Endothelial cell of umbilical vein (primary cell): ENCODE data around the gene RPL37A. TPM values are rescaled to one million over a fixed set of nuclear protein-coding genes. Genes with fewer than 3 reads are reported as not detected.

Experiments used
- BruUV-seq: library from RNA; stranded (reverse); fragments of 400-500 nt; replicated peaks from 2 replicates; lab custom pipeline; 2021; lab: Mats Ljungman, UMichigan
- CTCF ChIA-PET: fragments of 300-600, 350-600 bp; sonication (Branson Sonifier 250); formaldehyde crosslinking; loops from one replicate; lab custom pipeline; 2021; ENCODE audit warnings: antibody characterized with exemption, inconsistent platforms; lab: Charles Lee
- POLR2A ChIA-PET: fragments of 300-600, 350-600 bp; sonication (Branson Sonifier 250); formaldehyde crosslinking; loops from one replicate; lab custom pipeline; 2021; ENCODE audit warnings: antibody characterized with exemption, inconsistent platforms; lab: Charles Lee
- DNase-seq: peaks from one replicate; pipeline ENCODE4 v3.0.0-alpha.2; 2011; ENCODE audit warnings: low read depth, low spot score
- FAIRE-seq: peaks from 2 replicates; lab custom pipeline; 2011; peaks lifted over from hg19 to GRCh38; lab: Jason Lieb, UNC
- H2AFZ ChIP-seq: 2 replicates; pipeline ENCODE4 v1.6.0; 2012; ENCODE audit warnings: low read depth, low read length, control low read depth, inconsistent platforms
- H3K27ac ChIP-seq: 2 replicates; pipeline ENCODE4 v1.5.1; 2011; ENCODE audit warnings: low read depth, mild to moderate bottlenecking, control low read depth, low read length, moderate library complexity; ENCODE audit not compliant: insufficient read depth
- H3K27me3 ChIP-seq, 2 experiments: 2 replicates each; pipeline versions ENCODE4 v1.6.0 to v1.6.1; 2011; ENCODE audit warnings: low read length in 2 of 2, mixed read lengths in 1 of 2; ENCODE audit not compliant: control insufficient read depth in 2 of 2, insufficient read depth in 2 of 2
- H3K36me3 ChIP-seq, 2 experiments: 2 replicates in 1 of 2; 3 replicates in 1 of 2; pipeline ENCODE4 v1.5.1; 2011; ENCODE audit warnings: low read length in 2 of 2, mild to moderate bottlenecking in 1 of 2, moderate library complexity in 1 of 2; ENCODE audit not compliant: control insufficient read depth in 2 of 2, insufficient read depth in 2 of 2; ENCODE audit errors: extremely low read depth in 1 of 2
- H3K4me1 ChIP-seq: 3 replicates; pipeline ENCODE4 v1.5.1; 2011; ENCODE audit warnings: mild to moderate bottlenecking, low read length; ENCODE audit not compliant: control insufficient read depth, insufficient read depth; ENCODE audit errors: extremely low read depth
- H3K4me2 ChIP-seq: 2 replicates; pipeline ENCODE4 v1.6.1; 2011; ENCODE audit warnings: low read length, control low read depth, mixed read lengths; ENCODE audit not compliant: insufficient read depth
- H3K4me3 ChIP-seq, 3 experiments: fragments of 200-600 bp in 1 of 3; sonication (generic), shearing (Covaris generic) in 1 of 3; replicated peaks in 1 of 3; 2 replicates each; pipeline ENCODE4 v1.5.1; 2011 to 2016; ENCODE audit warnings: control low read depth in 3 of 3, low read length in 3 of 3, mild to moderate bottlenecking in 2 of 3, inconsistent platforms in 1 of 3, low read depth in 1 of 3, moderate library complexity in 1 of 3; ENCODE audit not compliant: insufficient read depth in 1 of 3
- H3K79me2 ChIP-seq: 2 replicates; pipeline ENCODE4 v1.6.0; 2012; ENCODE audit warnings: low read length, inconsistent platforms; ENCODE audit not compliant: control insufficient read depth, insufficient read depth
- H3K9ac ChIP-seq: replicated peaks from 2 replicates; pipeline ENCODE3; 2011; ENCODE audit warnings: low read length, control low read depth; ENCODE audit not compliant: insufficient read depth; ENCODE audit errors: extremely low read depth
- H3K9me1 ChIP-seq: replicated peaks from 3 replicates; pipeline ENCODE4 v1.6.0; 2011; ENCODE audit warnings: mild to moderate bottlenecking, low read length; ENCODE audit not compliant: control insufficient read depth, insufficient read depth; ENCODE audit errors: extremely low read depth
- H3K9me3 ChIP-seq: replicated peaks from 2 replicates; pipeline ENCODE4 v1.5.1; 2012; ENCODE audit warnings: low read length, inconsistent platforms; ENCODE audit not compliant: control insufficient read depth, insufficient read depth
- H4K20me1 ChIP-seq: replicated peaks from 2 replicates; pipeline ENCODE3; 2011; ENCODE audit warnings: mild to moderate bottlenecking, low read length; ENCODE audit not compliant: control insufficient read depth, insufficient read depth; ENCODE audit errors: extremely low read depth
- CTCF ChIP-seq, 2 donors: IDR thresholded peaks; 1 replicate in 1 of 2; 2 replicates in 1 of 2; pipeline ENCODE4 v1.5.1; 2011; ENCODE audit warnings: low read length in 2 of 2, mild to moderate bottlenecking in 2 of 2, moderate library complexity in 2 of 2, control low read depth in 1 of 2, inconsistent platforms in 1 of 2, low read depth in 1 of 2; ENCODE audit not compliant: insufficient read depth in 1 of 2; ENCODE audit errors: extremely low read depth in 1 of 2
- EZH2 ChIP-seq: IDR thresholded peaks from 2 replicates; pipeline ENCODE4 v1.6.1; 2012; ENCODE audit warnings: borderline replicate concordance, low read depth, mild to moderate bottlenecking, moderate library complexity, low read length, inconsistent platforms; ENCODE audit not compliant: severe bottlenecking
- FOS ChIP-seq: IDR thresholded peaks from 2 replicates; pipeline ENCODE4 v1.6.1; 2011; ENCODE audit warnings: mild to moderate bottlenecking, low read length, moderate library complexity, borderline replicate concordance; ENCODE audit not compliant: insufficient read depth
- GATA2 ChIP-seq: IDR thresholded peaks from 2 replicates; pipeline ENCODE4 v1.7.0; 2011; ENCODE audit warnings: low read depth, mild to moderate bottlenecking, moderate library complexity, mixed read lengths, low read length; ENCODE audit not compliant: insufficient read length, insufficient read depth
- JUN ChIP-seq: IDR thresholded peaks from 2 replicates; pipeline ENCODE4 v1.6.1; 2011; ENCODE audit warnings: borderline replicate concordance, low read depth; ENCODE audit not compliant: insufficient read length, insufficient read depth
- MYC ChIP-seq: IDR thresholded peaks from one replicate; pipeline ENCODE4 v1.6.1; 2011; ENCODE audit warnings: mild to moderate bottlenecking, low read depth, low read length
- POLR2A ChIP-seq: IDR thresholded peaks from 2 replicates; pipeline ENCODE4 v1.6.1; 2012; ENCODE audit warnings: low read depth, mild to moderate bottlenecking, control low read depth, low read length
- POLR2AphosphoS5 ChIP-seq: IDR thresholded peaks from 2 replicates; pipeline ENCODE4 v1.6.1; 2012; ENCODE audit warnings: low read depth, mild to moderate bottlenecking, control low read depth, low read length, moderate library complexity; ENCODE audit not compliant: insufficient read depth
- dilution Hi-C: fragments of 300-500 bp; cut with MboI; formaldehyde crosslinking; loops from one replicate; pipeline ENCODE4 v1.15.0; 2019; ENCODE audit warnings: low sequenced_read_pairs; ENCODE audit not compliant: extremely low pct_ligation_motif_present
- intact Hi-C: fragments of 100-400 bp; cut with micrococcal nuclease; formaldehyde crosslinking; loops from one replicate; pipeline ENCODE4 v1.10.0; 2022
- polyA plus RNA-seq, 4 experiments: library from polyadenylated mRNA; depleted of rRNA in 3 of 4; stranded (reverse) in 3 of 4; unstranded in 1 of 4; fragments of >200 nt; gene quantifications; 2 replicates each; pipeline versions ENCODE4 v1.2.1 to v1.2.3, GENCODE V29; 2011 to 2012; ENCODE audit warnings: missing spikeins in 1 of 4
- total RNA-seq: library from RNA; stranded (reverse); gene quantifications from 2 replicates; pipeline ENCODE4 v1.2.3, GENCODE V29; 2021
- TF ChIP-seq, protein P1 (sequence below): IDR thresholded peaks from 2 replicates; pipeline ENCODE4 v1.6.1; 2011; ENCODE audit not compliant: insufficient read depth, insufficient read length

The RPL37A gene
- total and polyA plus RNA-seq, 2 donors (not counting 3 experiments of a cell fraction or from before 2014, with no cell fraction given): 1,889 to 2,628 TPM

- no peaks in the 10 kb centered on the region for H3K79me2 ChIP-seq
- no peaks in the 10 kb centered on the region for H3K9me3 ChIP-seq
- H3K27ac ChIP-seq: no peak overlapping the region
- ChIA-PET POLR2A (interaction anchor here (0.6 kb wide), 1 partner anchor 1459 kb away, joined by 3 read pairs; no protein-coding TSS in a partner anchor), CTCF (interaction anchor here (0.9 kb wide), 1 partner anchor 14 kb away, joined by 3 read pairs; no protein-coding TSS in a partner anchor)
- H3K4me3 ChIP-seq: no peak overlapping the region
- dilution Hi-C loops (no loop called here), intact Hi-C loops (no loop called here)
- no peaks in the 10 kb centered on the region for H3K27me3 ChIP-seq
- H3K4me2 ChIP-seq: no peak overlapping the region
- FAIRE-seq (no peak), DNase-seq (no peak)
- no peak overlapping the region for H3K9ac ChIP-seq
- H2AFZ ChIP-seq: no peak overlapping the region
- no TSS peak for BruUV-seq
- H4K20me1 ChIP-seq: no peaks in the 10 kb centered on the region
- no peaks in the 10 kb centered on the region for H3K4me1 ChIP-seq
- H3K9me1 ChIP-seq: no peaks in the 10 kb centered on the region
- peaks cover 2% of the 10 kb centered on the region in 2 experiments for H3K36me3 ChIP-seq
- TF ChIP-seq EZH2: no peak
- no peak for TF ChIP-seq CTCF (IDR thresholded peaks at IDR 0.05; ENCODE audit: extremely low read depth in 1 of 2, insufficient read depth in 1 of 2, low read depth in 1 of 2, low read length in 2 of 2)
- TF ChIP-seq MYC: no peak
- no peak for TF ChIP-seq POLR2AphosphoS5
- no peak for TF ChIP-seq GATA2
- no peak for TF ChIP-seq JUN
- no peak for TF ChIP-seq FOS
- TF ChIP-seq, protein P1, sequence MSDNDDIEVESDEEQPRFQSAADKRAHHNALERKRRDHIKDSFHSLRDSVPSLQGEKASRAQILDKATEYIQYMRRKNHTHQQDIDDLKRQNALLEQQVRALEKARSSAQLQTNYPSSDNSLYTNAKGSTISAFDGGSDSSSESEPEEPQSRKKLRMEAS: no peak
- TF ChIP-seq POLR2A: no peak
Observed at GRCh38 chr2:216469661-216470060, 29.0 kb upstream of the RPL37A start.
